ENCODE data around the gene CREG1.

DNA sequence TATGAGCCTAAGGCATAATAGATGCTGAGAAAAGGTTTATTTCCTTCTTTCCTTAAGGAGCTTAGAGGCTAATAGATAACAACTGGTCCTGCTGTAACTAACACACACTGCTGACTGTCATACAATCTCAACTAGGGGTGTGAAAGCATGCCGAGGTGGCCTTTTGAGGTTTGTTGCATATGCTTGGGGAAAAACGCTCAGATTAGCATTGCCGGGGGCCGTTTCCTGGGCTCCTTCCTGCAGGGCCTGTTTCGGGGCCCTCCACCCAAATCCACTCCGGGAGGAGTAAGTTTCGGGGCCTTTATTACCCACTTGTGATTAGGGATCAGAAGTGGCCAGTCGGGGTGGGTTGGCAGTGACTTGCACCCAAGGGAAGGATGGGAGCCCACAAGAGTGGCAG lies 49.3 kb upstream of the CREG1 start:
- TF ChIP-seq POLR2AphosphoS5 (IDR thresholded peaks at IDR 0.05), result no peak
- TF ChIP-seq, protein P1, sequence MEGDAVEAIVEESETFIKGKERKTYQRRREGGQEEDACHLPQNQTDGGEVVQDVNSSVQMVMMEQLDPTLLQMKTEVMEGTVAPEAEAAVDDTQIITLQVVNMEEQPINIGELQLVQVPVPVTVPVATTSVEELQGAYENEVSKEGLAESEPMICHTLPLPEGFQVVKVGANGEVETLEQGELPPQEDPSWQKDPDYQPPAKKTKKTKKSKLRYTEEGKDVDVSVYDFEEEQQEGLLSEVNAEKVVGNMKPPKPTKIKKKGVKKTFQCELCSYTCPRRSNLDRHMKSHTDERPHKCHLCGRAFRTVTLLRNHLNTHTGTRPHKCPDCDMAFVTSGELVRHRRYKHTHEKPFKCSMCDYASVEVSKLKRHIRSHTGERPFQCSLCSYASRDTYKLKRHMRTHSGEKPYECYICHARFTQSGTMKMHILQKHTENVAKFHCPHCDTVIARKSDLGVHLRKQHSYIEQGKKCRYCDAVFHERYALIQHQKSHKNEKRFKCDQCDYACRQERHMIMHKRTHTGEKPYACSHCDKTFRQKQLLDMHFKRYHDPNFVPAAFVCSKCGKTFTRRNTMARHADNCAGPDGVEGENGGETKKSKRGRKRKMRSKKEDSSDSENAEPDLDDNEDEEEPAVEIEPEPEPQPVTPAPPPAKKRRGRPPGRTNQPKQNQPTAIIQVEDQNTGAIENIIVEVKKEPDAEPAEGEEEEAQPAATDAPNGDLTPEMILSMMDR (IDR thresholded peaks at IDR 0.05), result no peak
- no peak for TF ChIP-seq POLR2A (IDR thresholded peaks at IDR 0.05)
